HCT116 (cell line): ENCODE measurements around the gene SLC41A3. TPM values are rescaled to one million over a fixed set of nuclear protein-coding genes. Genes with fewer than 3 reads are reported as not detected.

Experiments
- ATAC-seq: fragments of 200-7000 bp; cut with Tn5 transposase; 2 replicates; pipeline ENCODE4 v1.9.1; 2020; ENCODE audit warnings: mild to moderate bottlenecking, moderate library complexity
- BruUV-seq: library from RNA; stranded (reverse); fragments of 400-500 nt; replicated peaks from 2 replicates; lab custom pipeline; 2021; lab: Mats Ljungman, UMichigan
- CTCF ChIA-PET: fragments of 300-600 bp; sonication (Branson Sonifier 250); formaldehyde crosslinking; loops from one replicate; lab custom pipeline; 2021; ENCODE audit warnings: antibody characterized with exemption; lab: Charles Lee
- POLR2A ChIA-PET: fragments of 300-600, 350-600 bp; sonication (Branson Sonifier 250); formaldehyde crosslinking; loops from one replicate; lab custom pipeline; 2021; ENCODE audit warnings: antibody characterized with exemption; lab: Charles Lee
- RAD21 ChIA-PET, 2 experiments: fragments of 300-600 bp; sonication (Branson Sonifier 250); formaldehyde crosslinking; loops; one replicate each; lab custom pipeline; 2023; ENCODE audit warnings: low total read pairs in 2 of 2; ENCODE audit not compliant: uncharacterized antibody in 2 of 2, unreplicated experiment in 2 of 2, low non-redundant PET in 1 of 2; lab: Charles Lee
- DNase-seq: peaks from one replicate; pipeline ENCODE4 v3.0.0-alpha.2; 2010; ENCODE audit warnings: low read depth, low spot score
- H2AFZ ChIP-seq: fragments of 200-600 bp; shearing (Covaris generic), sonication (generic); 2 replicates; pipeline ENCODE4 v1.6.1; 2017; ENCODE audit warnings: low read depth, mixed run types, mixed read lengths, antibody characterized with exemption, low read length; ENCODE audit not compliant: poor library complexity, severe bottlenecking
- H3K27ac ChIP-seq: 2 replicates; pipeline ENCODE4 v1.5.1; 2012; ENCODE audit warnings: low read depth, low read length
- H3K27me3 ChIP-seq: fragments of 200-600 bp; sonication (generic); 2 replicates; pipeline ENCODE4 v1.6.1; 2016; ENCODE audit warnings: mixed run types, low read length, mixed read lengths; ENCODE audit not compliant: insufficient read depth
- H3K36me3 ChIP-seq, 2 experiments: fragments of 200-500 bp in 1 of 2; fragments of 200-600 bp in 1 of 2; sonication (Bioruptor generic) in 1 of 2; sonication (generic) in 1 of 2; 2 replicates each; pipeline versions ENCODE4 v1.5.1 to v1.6.1; 2014 to 2016; ENCODE audit warnings: low read length in 2 of 2, inconsistent platforms in 1 of 2, mixed read lengths in 1 of 2, mixed run types in 1 of 2; ENCODE audit not compliant: insufficient read depth in 2 of 2, control insufficient read depth in 1 of 2
- H3K4me1 ChIP-seq, 2 experiments: fragments of 200-600 bp in 1 of 2; sonication (generic) in 1 of 2; 2 replicates each; pipeline versions ENCODE4 v1.5.1 to v1.6.1; 2012 to 2017; ENCODE audit warnings: low read length in 2 of 2, inconsistent platforms in 1 of 2, mild to moderate bottlenecking in 1 of 2, mixed read lengths in 1 of 2, mixed run types in 1 of 2, moderate library complexity in 1 of 2; ENCODE audit not compliant: insufficient read depth in 2 of 2, control insufficient read depth in 1 of 2
- H3K4me2 ChIP-seq: fragments of 200-600 bp; sonication (generic); 2 replicates; pipeline ENCODE4 v1.6.1; 2017; ENCODE audit warnings: mixed run types, low read length, mixed read lengths
- H3K4me3 ChIP-seq, 2 experiments: fragments of 200-600 bp in 1 of 2; sonication (generic) in 1 of 2; replicated peaks in 1 of 2; 2 replicates each; pipeline ENCODE4 v1.5.1; 2011 to 2016; ENCODE audit warnings: low read length in 2 of 2, control low read depth in 1 of 2, low read depth in 1 of 2, mild to moderate bottlenecking in 1 of 2, mixed read lengths in 1 of 2, mixed run types in 1 of 2
- H3K79me2 ChIP-seq: fragments of 200-600 bp; sonication (generic); 2 replicates; pipeline ENCODE4 v1.6.1; 2017; ENCODE audit warnings: mild to moderate bottlenecking, mixed run types, low read length, moderate library complexity, mixed read lengths; ENCODE audit not compliant: insufficient read depth
- H3K9ac ChIP-seq: fragments of 200-600 bp; sonication (generic); 2 replicates; pipeline ENCODE4 v1.6.1; 2016; ENCODE audit warnings: low read length, mixed read lengths
- H3K9me2 ChIP-seq: fragments of 200-600 bp; sonication (generic), shearing (Covaris generic); 2 replicates; pipeline ENCODE4 v1.6.1; 2017; ENCODE audit warnings: mixed run types, mild to moderate bottlenecking, moderate library complexity; ENCODE audit not compliant: insufficient read depth
- H3K9me3 ChIP-seq, 2 experiments: fragments of 200-500 bp in 1 of 2; fragments of 200-600 bp in 1 of 2; sonication (Bioruptor generic) in 1 of 2; sonication (generic) in 1 of 2; 2 replicates each; pipeline ENCODE4 v1.6.1; 2014 to 2017; ENCODE audit warnings: low read length in 2 of 2, mixed read lengths in 2 of 2, inconsistent platforms in 1 of 2, low read depth in 1 of 2, mild to moderate bottlenecking in 1 of 2, mixed run types in 1 of 2, moderate library complexity in 1 of 2; ENCODE audit not compliant: control insufficient read depth in 1 of 2, insufficient read depth in 1 of 2
- H4K20me1 ChIP-seq: fragments of 200-600 bp; sonication (generic), shearing (Covaris generic); 2 replicates; pipeline ENCODE4 v1.6.1; 2017; ENCODE audit warnings: mixed run types, mild to moderate bottlenecking, moderate library complexity; ENCODE audit not compliant: insufficient read depth
- CEBPB ChIP-seq: IDR thresholded peaks from 2 replicates; pipeline ENCODE4 v1.6.1; 2012; ENCODE audit warnings: low read depth
- EZH2phosphoT487 ChIP-seq: fragments of 200-600 bp; IDR thresholded peaks from 2 replicates; pipeline ENCODE4 v1.6.1; 2018; ENCODE audit warnings: antibody characterized with exemption, borderline replicate concordance
- FOSL1 ChIP-seq: IDR thresholded peaks from 2 replicates; pipeline ENCODE4 v1.6.1; 2012; ENCODE audit warnings: low read depth
- JUND ChIP-seq: IDR thresholded peaks from 2 replicates; pipeline ENCODE4 v1.6.1; 2012
- RAD21 ChIP-seq: IDR thresholded peaks from 2 replicates; pipeline ENCODE4 v1.6.1; 2012; ENCODE audit warnings: low read depth, mild to moderate bottlenecking
- SIN3A ChIP-seq: IDR thresholded peaks from 2 replicates; pipeline ENCODE4 v1.6.1; 2012; ENCODE audit warnings: low read depth
- SRF ChIP-seq: IDR thresholded peaks from 2 replicates; pipeline ENCODE4 v1.6.1; 2012; ENCODE audit warnings: low read depth
- TCF7L2 ChIP-seq: IDR thresholded peaks from 2 replicates; pipeline ENCODE4 v1.7.0; 2011; ENCODE audit warnings: borderline replicate concordance, inconsistent platforms; ENCODE audit not compliant: insufficient read depth, insufficient read length; ENCODE audit errors: extremely low read depth
- intact Hi-C: fragments of 100-400 bp; cut with micrococcal nuclease; formaldehyde crosslinking; loops from 2 replicates; pipeline ENCODE4 v1.10.0; 2022
- total RNA-seq: library from RNA; stranded (reverse); gene quantifications from one replicate; pipeline ENCODE4 v1.2.1, GENCODE V29; 2021; ENCODE audit not compliant: unreplicated experiment
- TF ChIP-seq, protein P1 (sequence below), 3 experiments: fragments of 200-600 bp in 1 of 3; sonication (generic) in 1 of 3; IDR thresholded peaks in 2 of 3; conservative IDR thresholded peaks in 1 of 3; 2 replicates each; pipeline ENCODE4 v1.5.1; 2012 to 2017; ENCODE audit warnings: low read depth in 2 of 3, low read length in 2 of 3, antibody characterized with exemption in 1 of 3, borderline replicate concordance in 1 of 3, control low read depth in 1 of 3, mild to moderate bottlenecking in 1 of 3, mixed read lengths in 1 of 3, mixed run types in 1 of 3, moderate library complexity in 1 of 3; ENCODE audit not compliant: insufficient read depth in 1 of 3
- TF ChIP-seq, protein P2 (sequence below): IDR thresholded peaks from 2 replicates; pipeline ENCODE4 v1.6.1; 2012; ENCODE audit warnings: low read depth

Gene SLC41A3
- total RNA-seq, 1 experiment from 2014 or later: 45.9 TPM

DNA sequence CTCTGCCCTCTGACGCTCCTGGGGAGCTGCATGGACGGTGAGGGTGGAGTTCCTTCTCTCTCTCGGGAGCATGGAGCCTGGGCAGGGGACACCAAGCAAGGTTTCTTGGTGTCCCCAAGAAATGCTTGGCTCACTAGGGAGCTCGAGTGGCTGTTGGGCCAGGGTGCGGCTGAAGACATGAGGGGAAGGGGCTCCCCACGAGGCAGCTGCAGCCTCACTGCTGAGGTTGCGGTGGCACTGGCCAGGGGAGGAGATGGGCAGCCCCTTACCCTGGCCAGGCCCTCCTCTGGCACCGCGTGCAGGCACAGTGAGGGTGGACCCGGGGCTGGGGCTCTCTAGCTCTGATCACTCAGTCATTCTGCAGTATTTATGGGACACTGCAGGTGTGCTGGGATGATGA is 43.5 kb upstream of the SLC41A3 start:
- Histone ChIP-seq H3K36me3 (no peaks in the 10 kb centered on the region), H3K9me2 (no peaks in the 10 kb centered on the region), H3K9ac (no peak overlapping the region), H3K4me3 (no peak overlapping the region), H3K9me3 (no peaks in the 10 kb centered on the region), H3K27ac (no peak overlapping the region), H2AFZ (no peak overlapping the region), H3K79me2 (no peaks in the 10 kb centered on the region), H3K4me1 (peaks cover 0 to 4% of the 10 kb centered on the region in 2 experiments; a peak in 1 of 4 replicates), H4K20me1 (no peaks in the 10 kb centered on the region), H3K4me2 (no peak overlapping the region), H3K27me3 (no peaks in the 10 kb centered on the region)
- ChIA-PET RAD21 (no interaction called here), POLR2A (no interaction called here), CTCF (interaction anchor here (1.5 kb wide), 1 partner anchor 13 kb away, joined by 3 read pairs; no protein-coding TSS in a partner anchor)
- DNase-seq (no peak), ATAC-seq (no peak)
- BruUV-seq: no TSS peak
- TF ChIP-seq SRF (no peak), CEBPB (no peak), RAD21 (no peak), TCF7L2 (no peak), SIN3A (no peak), JUND (no peak), EZH2phosphoT487 (no peak), FOSL1 (no peak)
- TF ChIP-seq, protein P1, sequence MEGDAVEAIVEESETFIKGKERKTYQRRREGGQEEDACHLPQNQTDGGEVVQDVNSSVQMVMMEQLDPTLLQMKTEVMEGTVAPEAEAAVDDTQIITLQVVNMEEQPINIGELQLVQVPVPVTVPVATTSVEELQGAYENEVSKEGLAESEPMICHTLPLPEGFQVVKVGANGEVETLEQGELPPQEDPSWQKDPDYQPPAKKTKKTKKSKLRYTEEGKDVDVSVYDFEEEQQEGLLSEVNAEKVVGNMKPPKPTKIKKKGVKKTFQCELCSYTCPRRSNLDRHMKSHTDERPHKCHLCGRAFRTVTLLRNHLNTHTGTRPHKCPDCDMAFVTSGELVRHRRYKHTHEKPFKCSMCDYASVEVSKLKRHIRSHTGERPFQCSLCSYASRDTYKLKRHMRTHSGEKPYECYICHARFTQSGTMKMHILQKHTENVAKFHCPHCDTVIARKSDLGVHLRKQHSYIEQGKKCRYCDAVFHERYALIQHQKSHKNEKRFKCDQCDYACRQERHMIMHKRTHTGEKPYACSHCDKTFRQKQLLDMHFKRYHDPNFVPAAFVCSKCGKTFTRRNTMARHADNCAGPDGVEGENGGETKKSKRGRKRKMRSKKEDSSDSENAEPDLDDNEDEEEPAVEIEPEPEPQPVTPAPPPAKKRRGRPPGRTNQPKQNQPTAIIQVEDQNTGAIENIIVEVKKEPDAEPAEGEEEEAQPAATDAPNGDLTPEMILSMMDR (IDR thresholded peaks at IDR 0.05 in 2 of 3, conservative IDR thresholded peaks at IDR 0.05 in 1 of 3; ENCODE audit: borderline replicate concordance in 1 of 3, insufficient read depth in 1 of 3, low read depth in 2 of 3, low read length in 2 of 3): no peak
- TF ChIP-seq, protein P2, sequence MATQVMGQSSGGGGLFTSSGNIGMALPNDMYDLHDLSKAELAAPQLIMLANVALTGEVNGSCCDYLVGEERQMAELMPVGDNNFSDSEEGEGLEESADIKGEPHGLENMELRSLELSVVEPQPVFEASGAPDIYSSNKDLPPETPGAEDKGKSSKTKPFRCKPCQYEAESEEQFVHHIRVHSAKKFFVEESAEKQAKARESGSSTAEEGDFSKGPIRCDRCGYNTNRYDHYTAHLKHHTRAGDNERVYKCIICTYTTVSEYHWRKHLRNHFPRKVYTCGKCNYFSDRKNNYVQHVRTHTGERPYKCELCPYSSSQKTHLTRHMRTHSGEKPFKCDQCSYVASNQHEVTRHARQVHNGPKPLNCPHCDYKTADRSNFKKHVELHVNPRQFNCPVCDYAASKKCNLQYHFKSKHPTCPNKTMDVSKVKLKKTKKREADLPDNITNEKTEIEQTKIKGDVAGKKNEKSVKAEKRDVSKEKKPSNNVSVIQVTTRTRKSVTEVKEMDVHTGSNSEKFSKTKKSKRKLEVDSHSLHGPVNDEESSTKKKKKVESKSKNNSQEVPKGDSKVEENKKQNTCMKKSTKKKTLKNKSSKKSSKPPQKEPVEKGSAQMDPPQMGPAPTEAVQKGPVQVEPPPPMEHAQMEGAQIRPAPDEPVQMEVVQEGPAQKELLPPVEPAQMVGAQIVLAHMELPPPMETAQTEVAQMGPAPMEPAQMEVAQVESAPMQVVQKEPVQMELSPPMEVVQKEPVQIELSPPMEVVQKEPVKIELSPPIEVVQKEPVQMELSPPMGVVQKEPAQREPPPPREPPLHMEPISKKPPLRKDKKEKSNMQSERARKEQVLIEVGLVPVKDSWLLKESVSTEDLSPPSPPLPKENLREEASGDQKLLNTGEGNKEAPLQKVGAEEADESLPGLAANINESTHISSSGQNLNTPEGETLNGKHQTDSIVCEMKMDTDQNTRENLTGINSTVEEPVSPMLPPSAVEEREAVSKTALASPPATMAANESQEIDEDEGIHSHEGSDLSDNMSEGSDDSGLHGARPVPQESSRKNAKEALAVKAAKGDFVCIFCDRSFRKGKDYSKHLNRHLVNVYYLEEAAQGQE: no peak
- intact Hi-C loops: no loop called here
